G401.6 (cell line): ENCODE data around the gene EHD1.
"Not testable (repeated sequence)": the region's sequence is repeated elsewhere in the genome, so short reads cannot be mapped to it uniquely, and the experiment has no call there.

Experiments used
- FAIRE-seq: peaks from 2 replicates; lab custom pipeline; 2012; peaks lifted over from hg19 to GRCh38; lab: Jason Lieb, UNC

The EHD1 gene

DNA sequence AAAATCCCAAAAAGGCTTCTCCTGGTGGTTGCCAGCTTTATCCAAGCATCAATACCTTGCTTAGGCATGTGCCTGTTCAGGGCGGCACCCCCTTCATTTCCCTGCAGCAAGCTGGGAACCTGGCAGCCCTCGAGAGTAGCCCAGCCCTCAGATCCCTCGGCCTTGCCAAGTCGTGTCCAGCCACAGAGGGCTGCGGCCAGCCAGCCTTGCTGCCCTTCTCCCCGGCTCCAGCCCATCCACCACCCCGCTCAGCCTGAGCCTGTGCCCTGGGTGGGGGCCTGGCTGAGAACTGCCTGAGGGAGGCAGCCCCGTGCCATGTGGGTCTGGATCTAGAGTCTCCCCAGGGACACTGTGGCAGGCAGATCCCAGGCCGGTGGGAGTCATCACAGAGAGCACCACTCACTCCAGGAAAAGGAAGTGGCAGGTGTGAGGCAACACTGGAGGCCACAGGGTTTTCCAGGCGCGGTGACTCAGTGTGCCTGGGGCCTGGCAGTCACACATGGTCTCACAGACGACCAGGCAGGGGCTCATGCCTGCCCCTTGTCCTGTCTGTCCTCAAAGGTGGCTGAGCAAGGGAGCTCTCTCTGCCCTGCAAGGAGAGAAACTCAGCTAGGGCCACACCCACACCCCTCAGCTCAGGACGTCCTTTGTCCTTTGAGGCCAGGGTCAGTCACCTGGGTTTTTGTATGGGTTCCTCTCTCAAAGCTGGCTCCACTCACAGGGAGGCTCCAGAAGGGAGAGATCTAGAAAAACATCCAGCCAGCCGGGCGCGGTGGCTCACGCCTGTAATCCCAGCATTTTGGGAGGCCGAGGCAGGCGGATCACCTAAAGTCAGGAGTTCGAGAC, 21.8 kb downstream of the EHD1 start:
- FAIRE-seq: no peak

DNA sequence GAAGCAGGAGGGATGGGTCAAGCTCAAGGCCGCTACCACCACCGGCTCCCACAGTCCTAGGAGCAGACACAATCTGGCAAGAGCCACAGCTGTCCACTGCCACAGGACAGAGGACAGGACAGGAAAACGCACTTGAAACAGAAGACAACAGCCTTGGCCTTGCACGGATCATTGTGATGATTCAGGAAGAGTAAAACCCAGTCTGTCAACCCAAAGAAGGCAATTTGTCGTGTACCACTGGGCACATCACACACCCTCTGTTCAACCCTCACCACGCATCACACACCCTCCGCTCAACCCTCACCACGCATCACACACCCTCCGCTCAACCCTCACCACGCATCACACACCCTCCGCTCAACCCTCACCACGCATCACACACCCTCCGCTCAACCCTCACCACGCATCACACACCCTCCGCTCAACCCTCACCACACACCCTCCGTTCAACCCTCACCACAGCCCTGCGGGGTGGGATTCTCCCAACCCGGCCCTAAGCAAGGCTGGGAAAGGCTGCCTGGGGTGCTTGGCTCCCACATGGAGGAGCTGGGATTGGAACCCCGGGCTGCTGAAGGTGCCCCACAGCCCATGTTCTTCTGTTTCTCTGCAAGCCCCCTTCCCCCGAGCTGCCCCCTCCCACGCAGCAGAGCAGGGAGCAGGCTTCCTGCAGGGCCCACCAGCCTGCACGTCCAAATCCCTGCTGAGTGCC, 22.7 kb downstream of the EHD1 start:
- FAIRE-seq: no peak

DNA sequence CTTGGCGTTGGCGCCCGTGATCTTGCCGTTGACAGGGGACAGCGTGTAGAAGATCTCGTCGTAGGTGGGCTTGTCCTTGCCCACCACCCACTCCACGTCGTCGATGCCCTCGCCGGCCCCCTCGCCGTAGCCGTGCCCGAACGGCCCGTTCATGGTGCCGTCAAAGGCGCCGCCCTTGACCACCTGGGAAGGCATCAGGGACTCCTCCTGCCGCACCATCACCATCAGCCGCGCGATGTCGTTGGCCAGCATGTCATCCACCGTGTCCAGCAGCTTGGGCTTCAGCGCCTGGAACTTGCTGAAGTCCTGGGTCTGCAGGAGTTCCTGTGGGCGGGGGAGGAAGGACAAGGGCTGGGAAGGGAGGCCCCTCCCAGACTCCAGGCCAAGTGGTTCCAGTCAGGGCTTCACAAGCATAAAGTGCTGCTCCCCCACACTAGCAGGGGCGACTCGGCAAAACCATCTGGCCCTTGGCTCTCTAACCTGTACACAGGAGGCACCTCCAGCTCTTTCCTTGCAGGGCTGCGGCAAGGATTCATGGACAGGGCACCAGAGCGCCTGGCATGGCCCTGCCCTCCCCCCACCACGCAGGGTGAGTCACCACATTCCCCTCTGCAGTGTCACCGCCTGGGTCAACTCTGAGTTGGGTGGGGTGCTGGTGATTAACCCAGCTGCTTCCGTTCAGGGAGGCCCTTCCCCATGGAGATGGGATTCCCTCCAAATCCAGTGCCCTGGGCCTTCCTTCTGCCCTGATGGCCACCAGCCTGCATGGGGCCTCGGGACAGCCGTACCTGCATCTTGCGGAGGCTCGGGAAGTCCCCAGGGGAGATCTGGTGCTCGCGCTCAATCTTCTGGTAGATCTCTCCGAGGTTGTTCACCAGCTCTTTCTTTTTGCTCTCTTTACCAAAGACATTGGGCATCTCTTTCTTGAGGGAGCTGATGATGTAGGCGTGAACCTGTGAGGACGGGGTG, 23.6 kb downstream of the EHD1 start:
- FAIRE-seq: no peak

DNA sequence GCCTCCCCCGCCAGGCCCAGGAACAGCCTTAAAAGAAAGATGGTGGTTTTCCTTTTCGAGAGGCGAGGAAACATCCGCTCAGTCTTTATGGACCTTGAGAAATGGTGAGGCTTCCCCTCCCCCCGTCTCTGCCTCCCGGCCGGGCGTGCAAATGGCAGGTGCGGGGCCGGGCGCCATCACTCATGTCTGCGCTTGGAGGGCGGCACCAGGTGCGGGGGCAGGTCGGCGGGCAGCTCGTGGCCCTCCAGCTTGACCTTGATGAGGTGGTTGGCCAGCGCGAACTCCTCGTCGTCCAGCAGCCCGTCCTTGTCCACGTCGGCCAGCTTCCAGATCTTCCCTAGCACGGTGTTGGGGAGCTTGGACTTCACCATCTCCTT, 24.3 kb downstream of the EHD1 start:
- FAIRE-seq: no peak

DNA sequence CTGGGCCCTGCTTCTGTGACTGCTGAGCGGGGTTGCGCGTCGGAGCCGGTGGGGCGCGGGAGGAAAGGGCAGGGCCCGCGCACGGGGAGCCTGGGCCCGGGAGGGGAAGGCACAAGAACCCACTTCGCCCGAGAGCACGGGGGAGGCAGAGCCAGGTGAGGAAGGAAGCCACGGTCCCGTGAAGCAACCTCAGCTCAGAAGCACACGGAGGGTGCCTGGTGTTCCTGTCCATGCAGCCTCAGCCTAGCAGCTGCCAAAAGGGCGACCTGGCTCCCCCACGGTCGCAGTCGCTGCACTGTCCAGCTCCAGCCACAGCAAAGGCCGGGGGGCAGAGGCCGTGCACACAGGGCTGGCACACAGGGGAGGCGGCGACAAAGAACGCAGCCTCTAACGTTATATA, 24.7 kb downstream of the EHD1 start:
- FAIRE-seq: no peak

DNA sequence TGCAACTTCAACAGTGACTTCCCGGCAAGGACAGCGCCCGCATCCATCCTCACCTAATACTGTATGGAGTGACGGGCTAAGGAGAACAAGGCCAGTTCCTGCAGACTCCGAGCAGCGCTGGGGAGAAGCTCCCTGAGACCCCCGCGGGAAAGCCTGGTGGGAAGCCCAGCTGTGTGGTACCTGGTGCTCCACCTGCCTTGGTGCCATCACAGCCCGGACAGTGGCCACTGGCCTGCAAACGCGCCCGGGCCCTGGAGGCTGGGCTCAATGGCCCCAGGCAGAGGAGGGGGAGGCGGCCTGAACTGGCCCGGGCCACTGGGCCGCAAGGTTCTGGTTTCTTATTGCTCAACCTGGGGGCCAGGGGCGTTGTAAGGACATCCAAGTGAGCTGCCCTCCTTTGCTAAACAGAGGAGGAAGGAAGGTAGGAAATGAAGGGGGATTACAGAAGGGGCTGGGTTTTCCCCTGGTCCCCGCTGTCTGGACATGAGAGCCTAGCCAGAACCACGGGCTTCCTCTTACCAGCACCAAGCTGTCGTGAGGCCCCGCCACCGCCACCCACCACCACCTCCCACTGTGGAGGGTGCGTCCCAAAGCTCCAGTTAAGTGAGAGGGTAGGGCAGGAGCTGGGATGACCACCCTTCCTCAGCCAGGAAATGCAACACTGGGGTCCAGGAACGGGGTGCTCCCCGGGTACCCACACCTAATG, 25.5 kb downstream of the EHD1 start:
- FAIRE-seq: no peak

DNA sequence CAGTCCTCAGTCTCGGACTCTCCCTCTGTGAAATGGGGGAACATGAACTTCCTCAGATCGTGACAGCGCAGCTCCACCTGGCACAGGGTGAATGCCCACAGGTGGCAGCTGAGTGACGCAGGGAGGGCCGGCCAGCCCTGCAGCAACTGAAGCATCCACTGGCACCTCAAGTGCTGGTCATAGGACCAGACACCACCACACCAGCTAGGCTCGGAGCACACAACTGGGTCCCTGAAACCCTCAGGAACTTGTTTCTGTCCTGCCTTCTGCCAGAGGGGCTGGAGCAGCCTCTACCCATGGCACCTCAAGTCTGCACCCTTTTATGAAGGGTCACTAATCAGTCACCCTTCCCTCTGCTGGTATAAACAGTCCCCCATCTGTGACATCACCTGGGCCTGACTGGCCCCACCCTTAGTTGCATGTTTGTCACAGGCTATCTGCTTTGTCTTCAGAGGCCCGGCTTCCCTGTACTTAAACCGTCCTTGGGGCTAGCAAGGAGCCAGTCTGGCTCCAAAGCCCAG, 26.5 kb downstream of the EHD1 start:
- FAIRE-seq: no peak

DNA sequence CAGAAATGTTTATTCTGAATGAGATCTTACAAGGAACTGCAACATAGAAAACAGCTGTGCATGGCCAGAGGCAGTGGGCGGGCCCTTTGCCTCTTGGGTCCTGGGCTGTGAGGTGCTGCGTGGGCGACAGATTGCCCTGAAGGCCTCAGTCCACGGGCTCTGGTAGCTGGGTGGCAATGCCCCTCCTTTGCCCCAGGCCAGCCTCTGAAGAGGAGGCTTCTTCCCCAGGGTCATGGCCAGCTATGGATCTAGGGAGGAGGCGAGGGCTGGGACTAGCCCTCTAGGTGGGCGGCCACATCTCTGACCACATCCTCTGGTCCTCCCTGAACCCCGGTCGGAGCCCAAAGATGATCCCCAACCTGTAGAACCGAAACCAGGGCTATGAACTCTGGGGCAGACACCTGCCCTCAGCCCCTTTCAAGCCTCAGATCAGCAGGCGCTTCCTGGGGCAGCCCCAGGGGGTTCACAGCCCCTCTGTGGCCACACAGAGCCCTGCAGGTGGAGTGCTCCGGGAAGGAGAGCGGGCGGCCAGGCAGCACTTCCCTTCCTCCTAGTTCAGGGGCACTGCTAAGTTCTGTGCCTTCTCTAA, 27.3 kb downstream of the EHD1 start:
- no peak for FAIRE-seq

DNA sequence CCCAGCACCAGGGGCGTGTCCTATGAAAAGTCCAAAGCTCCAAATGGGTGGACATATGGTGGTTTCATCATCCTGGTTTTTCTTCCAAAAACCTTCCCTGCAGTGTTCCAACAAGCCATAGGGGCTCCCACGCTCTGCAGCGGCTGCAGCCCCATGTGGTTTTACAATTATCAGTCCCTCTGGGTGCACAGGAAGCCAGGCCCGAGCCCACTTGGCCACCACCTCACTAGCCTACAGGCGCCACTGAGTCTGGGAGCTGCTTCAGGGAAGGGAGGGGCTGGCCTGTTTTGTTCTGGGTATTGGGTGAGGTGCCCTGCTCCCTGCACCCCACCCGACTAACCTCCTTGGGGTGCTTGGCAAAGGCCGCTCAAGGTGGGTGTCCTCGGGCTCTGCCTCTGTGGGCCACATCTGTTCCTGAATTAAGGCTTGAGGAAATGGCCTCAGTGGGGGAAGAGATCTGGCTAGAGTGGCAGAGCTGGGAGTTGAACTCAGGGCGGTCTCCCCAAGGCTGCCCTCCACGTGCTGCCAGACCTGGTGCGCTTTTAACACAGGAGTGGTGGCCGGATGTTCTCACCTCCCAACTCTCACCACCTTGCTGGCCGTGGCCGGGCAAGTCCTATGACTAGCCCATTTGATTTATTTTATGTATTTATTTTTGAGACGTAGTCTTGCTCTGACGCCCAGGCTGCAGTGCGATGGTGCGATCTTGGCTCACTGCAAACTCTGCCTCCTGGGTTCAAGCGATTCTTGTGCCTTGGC, 28.6 kb downstream of the EHD1 start:
- no peak for FAIRE-seq

DNA sequence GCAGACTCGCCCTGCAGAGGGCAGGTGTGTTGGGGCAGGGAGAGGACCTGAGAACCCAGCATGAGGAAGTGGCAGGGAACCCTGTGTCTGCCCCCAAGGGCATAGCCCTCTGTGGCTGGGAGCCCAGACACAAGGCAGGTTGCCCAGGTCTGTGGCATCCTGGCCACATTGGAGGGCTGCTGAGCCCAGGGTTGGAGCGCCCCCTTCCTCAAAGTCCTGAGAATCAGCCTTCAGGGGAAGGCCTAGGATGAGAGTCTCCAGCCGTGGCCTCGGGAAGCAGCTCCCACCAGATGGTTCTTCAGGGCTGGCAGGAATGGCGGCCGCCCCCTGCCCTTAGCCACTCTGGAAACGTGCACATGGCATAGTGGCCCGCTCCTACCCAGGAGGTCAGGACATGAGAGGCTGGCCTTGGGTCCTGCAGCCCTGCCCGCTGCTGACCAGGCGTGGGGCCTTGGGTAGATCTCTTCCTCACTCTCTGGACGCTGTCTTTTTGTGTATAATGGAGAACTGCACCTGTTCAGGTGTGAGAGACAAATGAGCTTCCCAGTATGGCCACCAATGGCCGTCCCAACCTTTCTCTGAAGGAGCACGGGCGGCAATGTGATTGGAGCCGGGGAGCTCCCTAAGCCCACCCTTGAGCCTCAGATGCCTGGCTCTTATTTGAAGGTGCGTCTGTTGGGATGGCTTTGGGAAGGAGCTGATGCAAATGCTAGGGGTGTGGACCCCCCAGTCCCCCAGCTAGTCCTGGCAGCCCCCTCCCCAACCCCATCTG, 29.4 kb downstream of the EHD1 start:
- FAIRE-seq: no peak

DNA sequence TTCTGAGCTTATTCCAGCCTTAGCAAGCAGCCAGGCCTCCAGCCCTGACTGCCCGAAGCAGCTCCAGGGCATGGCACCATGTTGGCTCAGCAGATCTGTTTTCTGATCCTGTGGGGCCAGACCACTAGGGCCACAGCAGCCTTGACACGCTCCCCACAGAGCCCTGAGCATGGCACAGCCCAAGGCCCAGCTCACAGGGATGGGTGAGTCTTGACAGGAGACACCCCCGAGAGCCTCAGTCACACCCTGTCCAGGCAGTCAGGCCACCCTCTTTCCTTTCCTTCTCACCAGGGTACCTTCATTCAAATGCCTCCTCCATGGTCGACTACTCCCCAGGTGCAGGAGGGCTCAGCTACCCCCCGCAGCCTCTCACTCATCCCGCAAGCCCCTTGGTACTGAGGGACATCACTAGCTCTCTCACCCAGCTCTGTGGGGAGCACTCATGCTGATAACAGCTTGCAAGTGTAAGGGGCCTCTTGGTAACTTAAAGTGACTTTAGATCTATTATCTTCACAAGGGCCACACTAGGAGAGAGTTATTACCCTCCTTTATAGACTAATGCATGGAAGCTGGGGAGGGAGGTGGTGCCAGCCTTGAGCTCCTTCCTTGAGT, 30.1 kb downstream of the EHD1 start:
- no peak for FAIRE-seq

DNA sequence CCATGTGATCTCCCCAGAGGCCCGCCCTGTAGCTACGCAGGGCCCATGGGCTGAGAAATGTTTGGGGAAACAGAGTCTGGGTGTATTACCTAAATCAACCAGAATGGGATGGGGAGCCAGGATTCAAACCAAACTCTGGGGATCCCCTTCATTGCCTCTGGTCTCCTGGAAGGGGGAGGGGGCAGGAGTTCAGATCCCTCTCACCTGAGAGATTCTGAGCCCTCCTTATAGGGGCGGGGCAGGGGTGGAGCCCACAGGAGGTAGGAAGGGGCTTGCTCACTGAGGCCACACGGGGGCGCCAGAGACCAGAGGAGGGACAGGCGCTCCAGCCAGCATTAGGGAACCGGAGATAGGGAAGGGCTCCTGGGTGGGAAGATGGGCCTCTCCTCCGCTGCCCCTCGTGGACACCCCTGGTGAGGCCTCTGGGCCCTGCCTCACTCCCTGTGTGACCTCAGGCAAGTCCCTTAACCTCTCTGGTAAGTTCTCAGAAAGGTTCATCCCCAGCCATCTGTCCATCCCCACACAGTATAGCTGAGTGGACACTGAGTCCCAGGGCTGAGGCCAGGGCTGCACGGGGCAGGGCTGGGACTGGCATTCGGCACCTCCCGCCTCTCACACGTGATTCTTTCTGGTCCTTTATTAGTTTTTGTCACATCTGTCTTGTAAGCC, 31.3 kb downstream of the EHD1 start:
- FAIRE-seq: no peak

DNA sequence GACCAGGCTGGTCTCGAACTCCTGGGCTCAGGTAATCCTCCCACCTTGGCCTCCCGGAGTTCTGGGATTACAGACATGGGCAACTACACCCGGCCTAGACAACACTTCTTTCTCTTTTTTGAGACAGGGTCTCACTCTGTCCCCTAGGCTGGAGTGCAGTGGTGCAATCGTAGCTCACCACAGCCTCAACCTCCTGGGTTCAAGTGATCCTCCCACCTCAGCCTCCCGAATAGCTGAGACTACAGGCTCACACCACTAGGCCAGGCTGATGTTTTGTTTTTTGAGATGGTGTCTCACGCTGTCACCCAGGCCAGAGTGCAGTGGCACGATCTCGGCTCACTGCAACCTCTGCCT, 32.7 kb downstream of the EHD1 start:
- not testable (repeated sequence) for FAIRE-seq

DNA sequence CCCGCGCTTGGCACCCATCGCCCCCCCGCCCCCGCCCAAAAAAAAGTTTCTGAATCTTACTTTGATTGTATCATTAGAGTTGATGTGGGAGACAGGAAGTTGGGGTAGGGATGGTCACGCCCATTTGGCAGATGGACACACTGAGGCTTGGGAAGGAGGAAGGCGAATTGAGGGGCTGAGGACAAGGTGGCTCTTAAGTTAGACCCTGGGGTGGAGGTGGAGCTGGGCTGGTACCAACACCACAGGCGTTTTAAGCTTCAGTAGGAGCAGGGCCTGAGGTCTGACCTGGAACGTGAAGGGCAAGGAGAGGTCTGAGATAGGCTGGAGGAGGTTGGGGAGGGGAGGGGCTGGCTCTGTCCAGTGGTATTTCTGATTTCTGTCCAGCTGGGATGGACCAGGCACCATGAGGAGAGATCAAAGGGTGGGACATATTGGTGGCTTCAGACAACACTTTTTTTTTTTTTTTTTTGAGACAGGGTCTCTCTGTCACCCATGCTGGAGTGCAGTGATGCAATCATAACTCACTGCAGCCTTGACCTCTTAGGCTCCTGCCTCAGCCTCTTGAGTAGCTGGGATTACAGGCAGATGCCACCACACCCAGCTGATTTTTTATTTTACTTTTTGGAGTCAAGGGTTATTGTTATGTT, 33.2 kb downstream of the EHD1 start:
- FAIRE-seq: no peak

DNA sequence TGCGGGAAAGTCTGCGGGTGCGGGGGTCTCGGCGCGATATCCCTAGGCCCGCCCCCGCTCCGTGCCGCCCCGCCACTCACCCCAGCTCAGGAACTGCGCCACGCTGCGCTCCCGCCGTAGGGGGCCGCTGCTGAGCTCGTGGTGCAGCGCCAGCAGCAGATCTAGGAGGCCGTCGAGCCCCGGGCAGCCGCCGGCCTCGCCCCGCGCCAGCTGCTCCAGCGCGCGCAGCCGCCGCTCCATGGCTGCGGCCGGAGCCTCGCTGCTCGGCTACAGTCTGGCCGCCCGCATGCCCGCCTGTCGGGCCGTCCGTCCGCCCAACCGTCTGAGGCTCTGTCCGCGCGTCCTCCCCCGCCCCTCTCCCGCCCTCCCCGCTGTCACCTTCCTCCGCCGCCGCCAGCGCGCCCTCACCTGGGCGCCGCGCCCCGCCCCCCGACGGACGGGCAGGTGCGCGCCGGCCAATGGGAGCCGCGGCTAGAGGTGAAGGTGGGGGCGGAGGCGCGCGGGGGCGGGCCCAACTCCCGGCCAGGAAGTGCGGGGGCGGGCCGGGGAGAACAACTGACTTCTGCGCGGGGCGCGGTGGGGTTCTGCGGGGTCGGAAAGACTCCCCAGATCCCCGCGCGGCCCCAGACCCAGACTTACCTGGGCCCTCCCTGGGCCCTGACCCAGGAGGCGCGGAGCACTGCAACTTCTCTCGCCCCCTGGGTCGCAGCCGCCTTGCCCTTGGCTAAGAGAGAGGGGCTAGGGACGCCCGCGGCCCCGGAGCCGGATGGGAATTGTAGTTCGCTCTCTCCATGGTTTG, 33.9 kb downstream of the EHD1 start, which contains the start of gene CDC42BPG:
TSS of gene CDC42BPG (minus strand) at position 324 of the 799 bp plus-strand sequence. CDS start at position 240, 84 bp downstream.
- FAIRE-seq: no peak

DNA sequence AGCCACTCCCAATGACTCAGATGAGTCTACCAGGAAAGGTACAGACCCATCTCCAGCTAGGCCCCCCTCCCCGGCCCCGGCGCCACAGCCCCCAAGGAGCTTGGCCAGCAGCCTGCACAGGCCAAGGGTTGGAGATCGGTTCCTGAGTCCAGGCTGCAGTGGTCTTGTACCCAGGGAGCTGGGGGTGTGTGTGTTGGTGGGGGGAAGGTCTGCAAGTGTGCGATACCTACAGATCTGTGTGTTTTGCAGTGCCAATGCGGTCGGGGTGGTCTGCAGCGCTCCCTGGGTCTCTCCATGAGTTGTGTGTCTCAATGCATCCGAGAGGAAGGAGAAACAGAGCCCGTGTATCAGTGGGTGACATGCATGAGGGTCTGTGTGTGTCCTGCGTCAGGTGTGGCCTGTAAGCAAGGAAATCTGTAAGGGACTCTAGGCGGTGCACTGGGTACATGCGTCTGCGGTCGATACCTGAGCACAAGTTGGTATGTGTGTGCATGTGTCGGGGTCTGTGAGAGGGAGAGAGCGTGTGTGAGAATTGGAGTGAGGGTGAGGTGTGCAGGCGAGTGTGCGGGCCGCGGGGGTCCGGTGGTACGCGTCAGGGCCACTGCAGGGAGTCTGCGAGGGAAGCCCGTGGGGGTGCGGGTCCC, 34.6 kb downstream of the EHD1 start:
- no peak for FAIRE-seq
